Esophagus muscularis mucosa (tissue), 3 donors: ENCODE measurements around the gene UGT3A1.

ENCODE experiments used
- CTCF ChIP-seq, 3 experiments: fragments of 200-600 bp in 2 of 3; fragments of 450-650 bp in 1 of 3; sonication (generic) in 2 of 3; IDR thresholded peaks; one replicate each; pipeline ENCODE4 v1.5.1; 2017 to 2019; ENCODE audit warnings: antibody characterized with exemption in 3 of 3, mild to moderate bottlenecking in 2 of 3, moderate library complexity in 1 of 3
- POLR2A ChIP-seq: fragments of 450-650 bp; IDR thresholded peaks from one replicate; pipeline ENCODE4 v1.6.1; 2017; ENCODE audit warnings: antibody characterized with exemption, moderate library complexity, mild to moderate bottlenecking, low read depth
- POLR2AphosphoS5 ChIP-seq, 2 donors: sonication (generic); formaldehyde crosslinking; IDR thresholded peaks; one replicate each; pipeline ENCODE4 v1.6.1; 2017; ENCODE audit warnings: antibody characterized with exemption in 2 of 2

- no peak for TF ChIP-seq POLR2AphosphoS5 (IDR thresholded peaks at IDR 0.05)
- TF ChIP-seq CTCF (IDR thresholded peaks at IDR 0.05), result no peak
- no peak for TF ChIP-seq POLR2A
Observed at GRCh38 chr5:36027711-36028110, 36.5 kb upstream of the UGT3A1 start.
